ENCODE results near the gene RNF5.

- TF ChIP-seq, protein P1, sequence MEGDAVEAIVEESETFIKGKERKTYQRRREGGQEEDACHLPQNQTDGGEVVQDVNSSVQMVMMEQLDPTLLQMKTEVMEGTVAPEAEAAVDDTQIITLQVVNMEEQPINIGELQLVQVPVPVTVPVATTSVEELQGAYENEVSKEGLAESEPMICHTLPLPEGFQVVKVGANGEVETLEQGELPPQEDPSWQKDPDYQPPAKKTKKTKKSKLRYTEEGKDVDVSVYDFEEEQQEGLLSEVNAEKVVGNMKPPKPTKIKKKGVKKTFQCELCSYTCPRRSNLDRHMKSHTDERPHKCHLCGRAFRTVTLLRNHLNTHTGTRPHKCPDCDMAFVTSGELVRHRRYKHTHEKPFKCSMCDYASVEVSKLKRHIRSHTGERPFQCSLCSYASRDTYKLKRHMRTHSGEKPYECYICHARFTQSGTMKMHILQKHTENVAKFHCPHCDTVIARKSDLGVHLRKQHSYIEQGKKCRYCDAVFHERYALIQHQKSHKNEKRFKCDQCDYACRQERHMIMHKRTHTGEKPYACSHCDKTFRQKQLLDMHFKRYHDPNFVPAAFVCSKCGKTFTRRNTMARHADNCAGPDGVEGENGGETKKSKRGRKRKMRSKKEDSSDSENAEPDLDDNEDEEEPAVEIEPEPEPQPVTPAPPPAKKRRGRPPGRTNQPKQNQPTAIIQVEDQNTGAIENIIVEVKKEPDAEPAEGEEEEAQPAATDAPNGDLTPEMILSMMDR (IDR thresholded peaks at IDR 0.05 in 4 of 5, conservative IDR thresholded peaks at IDR 0.05 in 1 of 5), result no peak
- TF ChIP-seq POLR2A (IDR thresholded peaks at IDR 0.05), result no peak
These were observed 22.7 kb downstream of the RNF5 start for GRCh38 chr6:32200711-32201475.

All from gastrocnemius medialis (tissue), 4 donors.